ENCODE measurements around the gene EVX1. TPM values are rescaled to one million over a fixed set of nuclear protein-coding genes. Genes with fewer than 3 reads are reported as not detected.

EVX1 gene
- polyA plus RNA-seq, 1 donor (not counting 4 experiments of a cell fraction or from before 2014, with no cell fraction given), result not detected

DNA sequence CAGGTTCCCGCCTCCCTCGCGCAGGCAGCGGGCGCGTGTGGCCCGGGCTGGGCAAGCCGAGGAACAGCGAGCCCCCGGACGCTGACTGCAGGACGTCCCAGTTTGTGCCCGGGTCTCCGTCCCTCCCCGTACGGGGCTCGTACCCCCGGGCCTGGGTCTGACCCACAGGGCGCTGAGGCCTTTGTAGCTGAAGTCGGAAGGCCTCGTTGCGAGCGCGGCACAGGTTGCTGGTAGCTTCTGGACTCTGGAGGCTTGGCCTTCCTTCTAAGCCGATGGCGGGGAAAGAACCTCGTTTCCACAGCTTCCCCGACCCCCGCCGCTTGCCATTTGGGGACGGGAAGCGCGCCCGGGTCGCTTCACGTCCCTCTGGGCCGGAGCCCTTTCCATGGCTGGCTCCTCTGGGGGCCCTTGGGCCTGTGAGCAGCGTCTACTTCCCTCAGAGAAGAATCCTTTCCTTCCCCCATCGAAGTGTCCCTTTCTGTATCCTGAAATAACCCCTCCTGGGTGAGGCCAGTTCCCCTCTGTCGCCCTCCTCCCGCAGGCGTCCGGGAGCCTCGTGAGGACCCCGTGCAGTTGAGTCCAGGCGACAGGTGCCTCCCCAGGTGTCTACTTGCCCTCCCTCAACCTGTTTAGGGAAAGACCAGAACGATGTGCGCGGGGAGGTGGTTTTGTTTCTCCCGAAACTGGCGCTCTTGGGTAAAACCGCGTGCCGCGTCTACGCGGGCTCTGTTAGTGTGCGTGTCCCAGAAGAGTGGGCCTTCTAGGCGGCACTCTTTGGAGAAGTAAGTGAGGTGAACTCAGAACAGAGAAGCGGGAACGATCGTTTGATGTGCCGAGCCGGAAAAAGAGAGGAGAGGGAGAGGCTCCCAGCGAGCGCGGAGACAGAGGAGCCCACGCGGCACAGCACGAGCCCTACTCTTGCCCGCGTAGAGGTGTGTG, 9.3 kb downstream of the EVX1 start:
- no peaks in the 10 kb centered on the region for H3K9me3 ChIP-seq (ENCODE audit: control insufficient read depth, low read depth, low read length)
- H3K4me3 ChIP-seq (ENCODE audit: control insufficient read depth in 2 of 3, extremely low read depth in 1 of 3, insufficient read depth in 2 of 3, low read depth in 1 of 3, low read length in 3 of 3), result no peak overlapping the region
- no peaks in the 10 kb centered on the region for H3K9me1 ChIP-seq (ENCODE audit: control insufficient read depth, extremely low read depth, insufficient read depth, low read length)
- peaks cover 10% of the 10 kb centered on the region for H3K4me1 ChIP-seq (ENCODE audit: control insufficient read depth, extremely low read depth, insufficient read depth, low read length)
- FAIRE-seq, result no peak
- dilution Hi-C loops (cut with MboI; ENCODE audit: extremely low pct_ligation_motif_present, low sequenced_read_pairs), result no loop called here
- TF ChIP-seq, protein P1, sequence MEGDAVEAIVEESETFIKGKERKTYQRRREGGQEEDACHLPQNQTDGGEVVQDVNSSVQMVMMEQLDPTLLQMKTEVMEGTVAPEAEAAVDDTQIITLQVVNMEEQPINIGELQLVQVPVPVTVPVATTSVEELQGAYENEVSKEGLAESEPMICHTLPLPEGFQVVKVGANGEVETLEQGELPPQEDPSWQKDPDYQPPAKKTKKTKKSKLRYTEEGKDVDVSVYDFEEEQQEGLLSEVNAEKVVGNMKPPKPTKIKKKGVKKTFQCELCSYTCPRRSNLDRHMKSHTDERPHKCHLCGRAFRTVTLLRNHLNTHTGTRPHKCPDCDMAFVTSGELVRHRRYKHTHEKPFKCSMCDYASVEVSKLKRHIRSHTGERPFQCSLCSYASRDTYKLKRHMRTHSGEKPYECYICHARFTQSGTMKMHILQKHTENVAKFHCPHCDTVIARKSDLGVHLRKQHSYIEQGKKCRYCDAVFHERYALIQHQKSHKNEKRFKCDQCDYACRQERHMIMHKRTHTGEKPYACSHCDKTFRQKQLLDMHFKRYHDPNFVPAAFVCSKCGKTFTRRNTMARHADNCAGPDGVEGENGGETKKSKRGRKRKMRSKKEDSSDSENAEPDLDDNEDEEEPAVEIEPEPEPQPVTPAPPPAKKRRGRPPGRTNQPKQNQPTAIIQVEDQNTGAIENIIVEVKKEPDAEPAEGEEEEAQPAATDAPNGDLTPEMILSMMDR (optimal IDR thresholded peaks at IDR 0.05 in 1 of 3, IDR thresholded peaks at IDR 0.05 in 1 of 3, conservative IDR thresholded peaks at IDR 0.05 in 1 of 3; ENCODE audit: extremely low read depth in 1 of 3, insufficient read depth in 2 of 3, low read length in 3 of 3), result no peak
- peak; percentile 86 for TF ChIP-seq EZH2 (IDR thresholded peaks at IDR 0.05; ENCODE audit: low read length)
- no peak overlapping the region for H2AFZ ChIP-seq (ENCODE audit: control insufficient read depth, low read length)
- H3K27ac ChIP-seq (ENCODE audit: control insufficient read depth, insufficient read depth, low read length), result no peak overlapping the region
- no peaks in the 10 kb centered on the region for H3K36me3 ChIP-seq (ENCODE audit: control insufficient read depth in 2 of 2, extremely low read depth in 1 of 2, insufficient read depth in 2 of 2, low read length in 2 of 2)
- peak overlapping the region; percentile 28 for H3K4me2 ChIP-seq (ENCODE audit: control insufficient read depth, extremely low read depth, insufficient read depth, low read depth, low read length)
- peaks cover 4% of the 10 kb centered on the region for H4K20me1 ChIP-seq (ENCODE audit: control insufficient read depth, extremely low read depth, insufficient read depth, low read length)
- no peak for DNase-seq (ENCODE audit: low read depth, low spot score)
- no peak overlapping the region for H3K9ac ChIP-seq (ENCODE audit: control insufficient read depth, extremely low read depth, insufficient read depth, low read length)
- H3K79me2 ChIP-seq (ENCODE audit: control insufficient read depth, insufficient read depth, low read length), result no peaks in the 10 kb centered on the region
- peaks cover 75% of the 10 kb centered on the region for H3K27me3 ChIP-seq (ENCODE audit: control insufficient read depth, extremely low read depth, insufficient read depth, low read length)

DNA sequence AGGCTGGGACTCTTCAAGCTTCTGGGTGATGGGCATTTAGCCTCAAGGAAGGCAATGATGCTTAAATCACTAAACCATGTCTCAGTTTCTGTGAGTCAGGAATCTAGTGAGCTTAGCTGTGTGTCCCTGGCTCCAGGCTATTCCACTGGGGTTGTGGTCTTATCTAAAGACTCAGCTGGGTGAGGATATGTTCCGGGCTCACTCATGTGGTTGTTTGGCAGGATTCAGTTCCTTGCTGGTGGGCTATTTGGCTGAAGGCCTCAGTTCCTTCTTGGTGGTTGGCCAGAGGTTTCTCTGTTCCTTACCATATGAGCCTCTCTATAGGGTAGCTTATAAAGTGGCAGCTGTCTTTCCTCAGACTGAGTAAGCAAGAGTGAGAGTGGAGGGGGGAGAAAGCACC, 12.0 kb downstream of the EVX1 start:
- DNase-seq (ENCODE audit: low read depth, low spot score) (no peak), FAIRE-seq (no peak)
- Histone ChIP-seq H4K20me1 (ENCODE audit: control insufficient read depth, extremely low read depth, insufficient read depth, low read length) (no peaks in the 10 kb centered on the region), H3K4me1 (ENCODE audit: control insufficient read depth, extremely low read depth, insufficient read depth, low read length) (no peaks in the 10 kb centered on the region), H3K27ac (ENCODE audit: control insufficient read depth, insufficient read depth, low read length) (no peak overlapping the region), H3K79me2 (ENCODE audit: control insufficient read depth, insufficient read depth, low read length) (no peaks in the 10 kb centered on the region), H3K4me3 (ENCODE audit: control insufficient read depth in 2 of 3, extremely low read depth in 1 of 3, insufficient read depth in 2 of 3, low read depth in 1 of 3, low read length in 3 of 3) (no peak overlapping the region), H3K9me1 (ENCODE audit: control insufficient read depth, extremely low read depth, insufficient read depth, low read length) (no peaks in the 10 kb centered on the region), H3K36me3 (ENCODE audit: control insufficient read depth in 2 of 2, extremely low read depth in 1 of 2, insufficient read depth in 2 of 2, low read length in 2 of 2) (no peaks in the 10 kb centered on the region), H3K9ac (ENCODE audit: control insufficient read depth, extremely low read depth, insufficient read depth, low read length) (no peak overlapping the region), H3K4me2 (ENCODE audit: control insufficient read depth, extremely low read depth, insufficient read depth, low read depth, low read length) (no peak overlapping the region), H2AFZ (ENCODE audit: control insufficient read depth, low read length) (no peak overlapping the region), H3K27me3 (ENCODE audit: control insufficient read depth, extremely low read depth, insufficient read depth, low read length) (peaks cover 57% of the 10 kb centered on the region), H3K9me3 (ENCODE audit: control insufficient read depth, low read depth, low read length) (no peaks in the 10 kb centered on the region)
- TF ChIP-seq, protein P1 (optimal IDR thresholded peaks at IDR 0.05 in 1 of 3, IDR thresholded peaks at IDR 0.05 in 1 of 3, conservative IDR thresholded peaks at IDR 0.05 in 1 of 3; ENCODE audit: extremely low read depth in 1 of 3, insufficient read depth in 2 of 3, low read length in 3 of 3), result no peak
- dilution Hi-C loops (cut with MboI; ENCODE audit: extremely low pct_ligation_motif_present, low sequenced_read_pairs), result no loop called here

All from keratinocyte (primary cell).